Measurements from ENCODE around the gene PLXDC2. TPM values are rescaled to one million over a fixed set of nuclear protein-coding genes. Genes with fewer than 3 reads are reported as not detected.

The PLXDC2 gene
- total and polyA plus RNA-seq, 2 donors from 2014 or later, result 11.9 to 42.1 TPM

- no peaks in the 10 kb centered on the region for H3K4me1 ChIP-seq (ENCODE audit: control insufficient read depth in 2 of 3, insufficient read depth in 2 of 3, low read depth in 1 of 3, low read length in 3 of 3)
- no peak overlapping the region for H3K27ac ChIP-seq (ENCODE audit: low read depth in 2 of 2, low read length in 2 of 2)
- H3K9me3 ChIP-seq (ENCODE audit: control insufficient read depth in 2 of 3, insufficient read depth in 1 of 3, low read length in 3 of 3), result no peaks in the 10 kb centered on the region
- DNase-seq, result peak in 3 of 5 donors; percentile 37 to 55 (median 53)
- H3K27me3 ChIP-seq (ENCODE audit: control insufficient read depth, insufficient read depth, low read length), result no peaks in the 10 kb centered on the region
- intact Hi-C loops (cut with DNase I), result no loop called here
- TF ChIP-seq, protein P1, sequence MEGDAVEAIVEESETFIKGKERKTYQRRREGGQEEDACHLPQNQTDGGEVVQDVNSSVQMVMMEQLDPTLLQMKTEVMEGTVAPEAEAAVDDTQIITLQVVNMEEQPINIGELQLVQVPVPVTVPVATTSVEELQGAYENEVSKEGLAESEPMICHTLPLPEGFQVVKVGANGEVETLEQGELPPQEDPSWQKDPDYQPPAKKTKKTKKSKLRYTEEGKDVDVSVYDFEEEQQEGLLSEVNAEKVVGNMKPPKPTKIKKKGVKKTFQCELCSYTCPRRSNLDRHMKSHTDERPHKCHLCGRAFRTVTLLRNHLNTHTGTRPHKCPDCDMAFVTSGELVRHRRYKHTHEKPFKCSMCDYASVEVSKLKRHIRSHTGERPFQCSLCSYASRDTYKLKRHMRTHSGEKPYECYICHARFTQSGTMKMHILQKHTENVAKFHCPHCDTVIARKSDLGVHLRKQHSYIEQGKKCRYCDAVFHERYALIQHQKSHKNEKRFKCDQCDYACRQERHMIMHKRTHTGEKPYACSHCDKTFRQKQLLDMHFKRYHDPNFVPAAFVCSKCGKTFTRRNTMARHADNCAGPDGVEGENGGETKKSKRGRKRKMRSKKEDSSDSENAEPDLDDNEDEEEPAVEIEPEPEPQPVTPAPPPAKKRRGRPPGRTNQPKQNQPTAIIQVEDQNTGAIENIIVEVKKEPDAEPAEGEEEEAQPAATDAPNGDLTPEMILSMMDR (IDR thresholded peaks at IDR 0.05; ENCODE audit: borderline replicate concordance, extremely low read depth, insufficient read depth), result no peak
- no peak overlapping the region for H3K9ac ChIP-seq (ENCODE audit: low read length in 3 of 3)
- H3K36me3 ChIP-seq (ENCODE audit: control insufficient read depth in 2 of 3, insufficient read depth in 3 of 3, low read length in 3 of 3), result no peaks in the 10 kb centered on the region
- H3K4me3 ChIP-seq (ENCODE audit: low read length in 3 of 3), result no peak overlapping the region
- FAIRE-seq, result no peak
These were observed 167.8 kb downstream of the PLXDC2 start for GRCh38 chr10:19983880-19984565.

DNA sequence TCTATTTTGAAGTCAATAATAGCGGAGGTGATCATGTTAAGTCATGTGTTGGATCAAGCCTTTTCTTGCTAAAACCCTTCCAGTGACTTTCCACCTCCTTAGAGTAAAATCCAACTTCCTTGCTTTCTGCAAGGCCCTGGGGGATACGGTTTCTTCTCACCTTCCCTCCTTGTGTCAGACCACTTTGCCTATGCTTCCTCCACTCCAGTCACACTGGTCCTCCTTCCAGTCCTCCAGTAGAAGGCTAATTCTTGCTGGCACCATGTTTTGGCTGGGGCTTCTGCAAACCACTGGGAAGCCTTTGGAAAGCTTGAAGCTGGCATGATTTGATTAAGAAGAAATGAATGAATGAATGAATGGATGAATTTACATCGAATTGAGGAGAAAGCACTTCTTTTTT is 169.5 kb downstream of the PLXDC2 start:
- Histone ChIP-seq H3K27ac (ENCODE audit: low read depth in 2 of 2, low read length in 2 of 2) (no peak overlapping the region), H3K9me3 (ENCODE audit: control insufficient read depth in 2 of 3, insufficient read depth in 1 of 3, low read length in 3 of 3) (no peaks in the 10 kb centered on the region), H3K4me3 (ENCODE audit: low read length in 3 of 3) (no peak overlapping the region), H3K27me3 (ENCODE audit: control insufficient read depth, insufficient read depth, low read length) (no peaks in the 10 kb centered on the region), H3K4me1 (ENCODE audit: control insufficient read depth in 2 of 3, insufficient read depth in 2 of 3, low read depth in 1 of 3, low read length in 3 of 3) (no peaks in the 10 kb centered on the region), H3K9ac (ENCODE audit: low read length in 3 of 3) (no peak overlapping the region), H3K36me3 (ENCODE audit: control insufficient read depth in 2 of 3, insufficient read depth in 3 of 3, low read length in 3 of 3) (no peaks in the 10 kb centered on the region)
- intact Hi-C loops (cut with DNase I), result no loop called here
- TF ChIP-seq, protein P1 (IDR thresholded peaks at IDR 0.05; ENCODE audit: borderline replicate concordance, extremely low read depth, insufficient read depth), result no peak
- no peak for DNase-seq
- FAIRE-seq, result no peak

DNA sequence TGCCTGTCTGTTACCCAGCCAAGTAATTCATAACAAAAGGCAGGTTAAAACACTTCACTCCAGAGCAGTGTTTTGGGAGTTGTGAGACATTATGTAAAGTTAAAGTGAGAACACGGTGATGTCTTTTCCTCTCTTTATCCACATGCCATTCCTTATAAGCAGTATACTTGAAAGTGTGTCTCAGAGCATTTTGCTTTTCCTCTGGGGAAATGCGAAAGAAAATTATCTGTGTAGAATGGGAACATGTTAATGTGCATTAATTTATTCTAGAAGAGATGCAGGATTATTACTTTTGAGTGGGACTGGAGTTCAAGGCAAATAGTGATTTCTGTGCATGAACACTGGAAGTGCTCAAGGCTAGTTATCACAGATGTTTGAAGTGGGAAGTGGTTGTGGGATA is 170.4 kb downstream of the PLXDC2 start:
- no peak overlapping the region for H3K9ac ChIP-seq (ENCODE audit: low read length in 3 of 3)
- TF ChIP-seq, protein P1 (IDR thresholded peaks at IDR 0.05; ENCODE audit: borderline replicate concordance, extremely low read depth, insufficient read depth), result no peak
- no peak overlapping the region for H3K27ac ChIP-seq (ENCODE audit: low read depth in 2 of 2, low read length in 2 of 2)
- no peaks in the 10 kb centered on the region for H3K27me3 ChIP-seq (ENCODE audit: control insufficient read depth, insufficient read depth, low read length)
- intact Hi-C loops (cut with DNase I), result no loop called here
- DNase-seq (no peak), FAIRE-seq (no peak)
- H3K4me1 ChIP-seq (ENCODE audit: control insufficient read depth in 2 of 3, insufficient read depth in 2 of 3, low read depth in 1 of 3, low read length in 3 of 3), result no peaks in the 10 kb centered on the region
- no peaks in the 10 kb centered on the region for H3K36me3 ChIP-seq (ENCODE audit: control insufficient read depth in 2 of 3, insufficient read depth in 3 of 3, low read length in 3 of 3)
- no peaks in the 10 kb centered on the region for H3K9me3 ChIP-seq (ENCODE audit: control insufficient read depth in 2 of 3, insufficient read depth in 1 of 3, low read length in 3 of 3)
- H3K4me3 ChIP-seq (ENCODE audit: low read length in 3 of 3), result no peak overlapping the region

GRCh38 chr10:19987931-19988330 is 171.7 kb downstream of the PLXDC2 start:
- H3K36me3 ChIP-seq (ENCODE audit: control insufficient read depth in 2 of 3, insufficient read depth in 3 of 3, low read length in 3 of 3), result no peaks in the 10 kb centered on the region
- no peaks in the 10 kb centered on the region for H3K9me3 ChIP-seq (ENCODE audit: control insufficient read depth in 2 of 3, insufficient read depth in 1 of 3, low read length in 3 of 3)
- no peak overlapping the region for H3K4me3 ChIP-seq (ENCODE audit: low read length in 3 of 3)
- no peaks in the 10 kb centered on the region for H3K4me1 ChIP-seq (ENCODE audit: control insufficient read depth in 2 of 3, insufficient read depth in 2 of 3, low read depth in 1 of 3, low read length in 3 of 3)
- TF ChIP-seq, protein P1 (IDR thresholded peaks at IDR 0.05; ENCODE audit: borderline replicate concordance, extremely low read depth, insufficient read depth), result no peak
- no peak overlapping the region for H3K9ac ChIP-seq (ENCODE audit: low read length in 3 of 3)
- no peak overlapping the region for H3K27ac ChIP-seq (ENCODE audit: low read depth in 2 of 2, low read length in 2 of 2)
- H3K27me3 ChIP-seq (ENCODE audit: control insufficient read depth, insufficient read depth, low read length), result no peaks in the 10 kb centered on the region
- intact Hi-C loops (cut with DNase I), result no loop called here
- no peak for FAIRE-seq
- DNase-seq, result no peak

All from kidney (tissue), 14 donors.